ENCODE results near the gene SULT1A2. TPM values are rescaled to one million over a fixed set of nuclear protein-coding genes. Genes with fewer than 3 reads are reported as not detected.
"Not testable (repeated sequence)": the region's sequence is repeated elsewhere in the genome, so short reads cannot be mapped to it uniquely, and the experiment has no call there.

SULT1A2 gene
- total and polyA plus RNA-seq, 11 donors = 0.37 to 2.4 (median 0.70) TPM

DNA sequence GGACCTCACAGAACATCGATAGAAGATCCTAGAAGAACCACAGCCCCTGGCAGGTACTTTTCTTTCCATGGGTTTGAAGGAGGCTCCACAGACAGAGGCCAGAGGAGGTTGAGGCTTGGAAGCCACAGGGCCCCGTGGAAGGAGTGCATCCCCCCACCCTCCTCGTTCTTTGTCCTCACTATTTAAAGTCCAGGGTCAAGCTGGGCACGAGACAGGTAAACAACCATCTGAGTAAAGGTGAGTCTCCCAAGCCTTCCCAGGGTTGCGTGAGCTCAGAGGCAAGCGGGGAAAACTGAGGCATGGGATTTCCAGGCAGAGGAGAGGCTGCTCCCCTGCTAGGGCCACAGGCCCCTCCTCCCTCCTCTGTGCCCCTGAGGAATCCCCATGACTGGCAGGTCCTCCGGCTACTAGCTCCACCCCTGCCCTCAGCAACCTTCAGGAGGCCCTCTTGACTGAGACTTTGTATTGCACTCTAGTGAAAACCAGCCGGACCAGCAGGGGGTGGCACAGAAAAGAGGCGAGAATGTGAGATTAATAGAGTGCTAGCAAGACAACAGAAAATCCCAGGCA lies 927 bp upstream of the SULT1A2 start:
- DNase-seq = no peak
- peaks cover 0 to 11% (median 0%) of the 10 kb centered on the region in 9 donors for H3K27me3 ChIP-seq
- ATAC-seq = no peak
- H3K4me3 ChIP-seq = no peak overlapping the region
- H3K36me3 ChIP-seq = peaks cover 0 to 3% (median 0%) of the 10 kb centered on the region in 9 donors
- no peak overlapping the region for H3K27ac ChIP-seq
- intact Hi-C loops (cut with DNase I) = no loop called here
- 76 to 84% (median 82%) methylated on average over 9 of the region's 9 CpGs for WGBS, 4 donors
- TF ChIP-seq POLR2A (IDR thresholded peaks at IDR 0.05) = no peak
- TF ChIP-seq, protein P1, sequence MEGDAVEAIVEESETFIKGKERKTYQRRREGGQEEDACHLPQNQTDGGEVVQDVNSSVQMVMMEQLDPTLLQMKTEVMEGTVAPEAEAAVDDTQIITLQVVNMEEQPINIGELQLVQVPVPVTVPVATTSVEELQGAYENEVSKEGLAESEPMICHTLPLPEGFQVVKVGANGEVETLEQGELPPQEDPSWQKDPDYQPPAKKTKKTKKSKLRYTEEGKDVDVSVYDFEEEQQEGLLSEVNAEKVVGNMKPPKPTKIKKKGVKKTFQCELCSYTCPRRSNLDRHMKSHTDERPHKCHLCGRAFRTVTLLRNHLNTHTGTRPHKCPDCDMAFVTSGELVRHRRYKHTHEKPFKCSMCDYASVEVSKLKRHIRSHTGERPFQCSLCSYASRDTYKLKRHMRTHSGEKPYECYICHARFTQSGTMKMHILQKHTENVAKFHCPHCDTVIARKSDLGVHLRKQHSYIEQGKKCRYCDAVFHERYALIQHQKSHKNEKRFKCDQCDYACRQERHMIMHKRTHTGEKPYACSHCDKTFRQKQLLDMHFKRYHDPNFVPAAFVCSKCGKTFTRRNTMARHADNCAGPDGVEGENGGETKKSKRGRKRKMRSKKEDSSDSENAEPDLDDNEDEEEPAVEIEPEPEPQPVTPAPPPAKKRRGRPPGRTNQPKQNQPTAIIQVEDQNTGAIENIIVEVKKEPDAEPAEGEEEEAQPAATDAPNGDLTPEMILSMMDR (IDR thresholded peaks at IDR 0.05) = no peak
- H3K4me1 ChIP-seq = peaks cover 0 to 19% (median 4%) of the 10 kb centered on the region in 12 donors
- no peaks in the 10 kb centered on the region for H3K9me3 ChIP-seq

DNA sequence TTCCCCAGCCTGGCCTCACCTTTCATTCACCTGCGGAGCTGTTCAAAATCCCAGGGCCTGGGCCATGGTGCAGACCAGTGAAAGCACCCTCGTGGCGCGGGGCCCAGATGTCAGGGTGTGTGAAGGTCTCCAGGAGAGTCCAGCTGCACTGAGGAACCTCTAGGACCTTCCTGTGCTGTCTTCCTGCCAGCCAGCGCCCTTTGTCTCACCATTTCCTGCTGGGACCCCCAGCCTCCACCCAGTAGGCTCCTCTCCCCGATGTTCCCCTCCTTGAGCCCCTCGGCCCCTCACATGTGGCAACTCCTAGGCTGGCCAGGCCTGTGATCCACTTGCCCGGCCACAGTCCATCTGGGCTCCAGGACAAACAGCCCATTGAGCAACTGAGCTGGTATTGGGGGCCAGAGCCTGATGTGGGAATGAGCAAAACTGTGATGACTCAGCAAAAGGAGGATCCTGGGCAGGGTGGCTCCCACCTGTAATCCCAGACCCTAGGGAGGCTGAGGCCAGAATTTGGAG lies 677 bp downstream of the SULT1A2 start:
- intact Hi-C loops (cut with DNase I) = no loop called here
- TF ChIP-seq, protein P1 (IDR thresholded peaks at IDR 0.05) = no peak
- no peak for TF ChIP-seq POLR2A (IDR thresholded peaks at IDR 0.05)
- WGBS, 4 donors = 63 to 79% (median 67%) methylated on average over 3 to 8 of the region's 8 CpGs
- Histone ChIP-seq H3K4me1 (peaks cover 0 to 19% (median 4%) of the 10 kb centered on the region in 12 donors), H3K9me3 (no peaks in the 10 kb centered on the region), H3K4me3 (peak overlapping the region in 4 of 12 donors; percentile 18 to 38 (median 32)), H3K36me3 (peaks cover 0 to 14% (median under 1%) of the 10 kb centered on the region in 9 donors), H3K27ac (no peak overlapping the region), H3K27me3 (no peaks in the 10 kb centered on the region)
- ATAC-seq (no peak), DNase-seq (no peak)

DNA sequence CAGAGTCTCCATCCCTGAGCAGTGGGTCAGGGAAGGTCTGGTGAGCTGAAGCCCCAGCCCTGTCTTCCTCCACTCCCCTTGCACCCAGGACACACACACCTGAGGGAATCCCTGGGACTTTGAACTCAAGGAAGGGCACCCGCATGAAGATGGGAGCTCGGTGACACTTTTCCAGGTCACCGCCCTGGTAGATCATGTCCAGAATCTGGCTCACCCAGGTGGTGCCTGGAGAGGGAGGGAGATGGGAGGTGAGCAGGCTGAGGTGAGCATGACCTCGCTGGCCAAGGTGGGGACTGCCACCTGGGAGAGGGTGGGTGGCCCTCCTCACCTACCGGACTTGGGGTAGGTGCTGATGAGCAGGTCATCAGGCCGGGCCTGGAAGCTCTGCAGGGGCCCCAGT lies 1.4 kb downstream of the SULT1A2 start:
- H3K27me3 ChIP-seq; DNase-seq; H3K9me3 ChIP-seq; intact Hi-C loops (cut with DNase I); H3K4me3 ChIP-seq; ATAC-seq; H3K27ac ChIP-seq: not testable (repeated sequence)
- peaks cover 0 to 21% (median 7%) of the 10 kb centered on the region in 9 donors for H3K36me3 ChIP-seq
- whole genome bisulfite sequencing, 4 donors = 95 to 100% (median 97%) methylated on average over 4 to 6 of the region's 6 CpGs
- H3K4me1 ChIP-seq = peaks cover 0 to 19% (median 4%) of the 10 kb centered on the region in 12 donors

DNA sequence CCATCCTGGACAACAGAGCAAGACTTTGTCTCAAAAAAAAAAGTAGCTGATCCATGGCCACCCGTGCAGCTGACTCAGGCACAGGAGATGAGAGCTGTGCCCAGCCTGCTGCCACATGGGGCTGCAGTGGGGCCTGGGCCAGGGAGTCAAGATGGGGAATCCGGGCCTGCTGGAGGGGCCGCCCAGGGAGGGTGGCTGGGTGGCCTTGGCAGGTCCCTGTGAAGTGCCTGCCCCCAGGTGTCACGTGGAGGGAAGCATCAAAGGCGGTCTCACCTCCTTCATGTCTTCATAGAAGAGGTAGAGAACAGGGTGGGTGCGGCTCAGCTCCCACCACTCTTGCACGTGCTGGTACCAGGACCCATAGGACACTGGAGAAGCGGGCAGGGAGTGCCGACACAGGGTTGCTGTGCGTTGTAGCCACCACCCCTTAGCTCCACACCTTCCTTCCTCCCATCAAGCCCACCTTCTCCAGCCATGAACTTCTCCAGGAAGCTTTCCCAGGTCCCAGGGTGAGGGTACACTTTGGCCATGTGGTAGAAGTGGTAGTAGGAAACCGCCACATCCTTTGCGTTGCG lies 3.8 kb downstream of the SULT1A2 start:
- WGBS, 4 donors = 90 to 93% (median 90%) methylated on average over 11 to 13 of the region's 13 CpGs
- no peak for ATAC-seq
- intact Hi-C loops (cut with DNase I) = no loop called here

More for the DNA sequence above, 3.8 kb downstream of the SULT1A2 start:
- peaks cover 0 to 45% (median 29%) of the 10 kb centered on the region in 9 donors for H3K36me3 ChIP-seq
- no peak for DNase-seq
- H3K4me1 ChIP-seq = peaks cover 0 to 19% (median 4%) of the 10 kb centered on the region in 12 donors
- no peaks in the 10 kb centered on the region for H3K27me3 ChIP-seq
- H3K4me3 ChIP-seq = no peak overlapping the region
- no peaks in the 10 kb centered on the region for H3K9me3 ChIP-seq
- H3K27ac ChIP-seq = no peak overlapping the region
- TF ChIP-seq, protein P1 (IDR thresholded peaks at IDR 0.05) = no peak
- TF ChIP-seq POLR2A (IDR thresholded peaks at IDR 0.05) = no peak

Data from heart left ventricle (tissue), 16 donors.